ENCODE measurements around the gene TNNT1. TPM values are rescaled to one million over a fixed set of nuclear protein-coding genes. Genes with fewer than 3 reads are reported as not detected.
"Not testable (repeated sequence)": the region's sequence is repeated elsewhere in the genome, so short reads cannot be mapped to it uniquely, and the experiment has no call there.

Gene TNNT1
- polyA plus RNA-seq, 12 donors, result 436 to 957 (median 725) TPM; not detected in 1

DNA sequence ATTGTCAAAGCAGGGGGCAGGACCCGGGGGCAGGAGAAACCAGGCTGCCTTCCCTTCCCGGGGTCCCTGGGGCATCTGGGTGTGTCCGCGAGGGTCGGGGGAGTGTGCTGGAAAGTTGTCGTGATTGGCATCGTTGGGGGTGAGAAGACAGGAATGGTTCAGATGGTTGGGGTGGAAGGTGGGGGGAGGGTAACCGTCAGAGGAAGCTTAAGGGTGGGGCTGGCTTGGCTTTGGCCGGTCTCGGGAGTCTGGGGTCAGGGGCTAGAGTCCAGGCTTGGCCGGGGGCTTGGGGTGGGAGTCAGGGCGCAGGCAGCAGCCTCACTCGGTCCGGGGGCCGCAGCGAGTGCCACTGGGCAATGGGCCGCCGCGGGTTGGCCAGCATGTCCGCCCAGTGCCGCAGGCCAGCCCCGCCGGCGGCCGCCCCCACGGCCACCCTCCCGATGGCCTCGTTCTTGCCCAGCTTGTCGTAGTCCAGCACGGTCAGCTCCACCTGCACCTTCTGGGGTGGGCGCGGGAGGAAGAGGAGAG, 24.2 kb upstream of the TNNT1 start:
- no peak for DNase-seq

DNA sequence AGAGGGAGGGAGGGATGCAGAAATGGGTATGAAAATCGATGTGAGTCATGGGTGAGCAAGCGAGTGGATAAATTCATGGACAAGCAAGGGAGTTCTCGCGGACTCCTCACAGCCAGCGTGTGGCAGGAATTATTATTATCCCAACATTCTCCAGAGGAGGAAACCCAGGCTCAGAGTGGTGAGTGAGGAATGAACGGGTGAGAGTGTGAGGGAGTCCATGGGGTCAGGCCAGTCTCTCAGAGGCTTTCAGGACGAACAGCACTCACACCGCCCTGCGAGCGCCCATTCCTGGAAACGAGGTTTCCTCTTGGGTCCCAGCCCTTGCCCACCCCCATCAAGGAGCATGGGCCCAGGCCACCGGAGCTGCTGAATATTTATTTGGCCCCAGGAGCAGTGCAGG, 23.7 kb upstream of the TNNT1 start:
- no peak for DNase-seq

DNA sequence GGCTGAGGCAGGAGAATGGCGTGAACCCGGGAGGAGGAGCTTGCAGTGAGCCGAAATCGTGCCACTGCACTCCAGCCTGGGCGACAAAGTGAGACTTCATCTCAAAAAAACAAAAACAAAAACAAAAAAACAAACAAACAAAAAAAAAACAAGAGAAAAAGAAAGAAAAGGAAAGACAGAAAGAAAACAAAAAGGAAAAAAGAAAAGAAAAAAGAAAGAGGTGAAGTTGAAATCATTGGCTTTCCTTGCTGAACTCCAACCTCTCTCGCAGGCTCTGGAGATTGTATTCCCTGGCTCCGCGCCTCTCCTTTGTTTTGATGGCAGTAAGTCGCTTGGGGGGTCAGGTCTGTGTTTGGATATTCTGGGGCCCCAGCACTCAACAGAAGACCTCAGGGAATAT, 23.3 kb upstream of the TNNT1 start:
- not testable (repeated sequence) for DNase-seq

DNA sequence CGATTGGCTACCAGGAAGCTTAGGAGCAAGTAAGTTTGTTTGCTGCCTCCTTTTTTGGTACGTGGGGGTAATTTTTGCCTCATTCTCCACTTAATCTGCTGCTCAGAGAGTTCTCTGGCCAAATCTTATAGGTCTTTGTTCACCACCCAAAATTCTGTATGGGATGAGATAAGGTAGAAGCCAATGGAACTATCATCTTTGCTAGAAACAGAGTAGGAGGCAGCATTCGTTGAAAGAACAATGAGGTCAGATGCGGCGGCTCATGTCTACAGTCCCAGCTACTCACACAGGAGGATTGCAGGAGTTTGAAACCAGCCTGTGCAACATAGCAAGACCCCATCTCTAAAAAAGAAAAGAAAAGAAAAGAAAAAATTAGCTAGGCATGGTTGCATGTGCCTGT, 22.4 kb upstream of the TNNT1 start:
- no peak for DNase-seq

DNA sequence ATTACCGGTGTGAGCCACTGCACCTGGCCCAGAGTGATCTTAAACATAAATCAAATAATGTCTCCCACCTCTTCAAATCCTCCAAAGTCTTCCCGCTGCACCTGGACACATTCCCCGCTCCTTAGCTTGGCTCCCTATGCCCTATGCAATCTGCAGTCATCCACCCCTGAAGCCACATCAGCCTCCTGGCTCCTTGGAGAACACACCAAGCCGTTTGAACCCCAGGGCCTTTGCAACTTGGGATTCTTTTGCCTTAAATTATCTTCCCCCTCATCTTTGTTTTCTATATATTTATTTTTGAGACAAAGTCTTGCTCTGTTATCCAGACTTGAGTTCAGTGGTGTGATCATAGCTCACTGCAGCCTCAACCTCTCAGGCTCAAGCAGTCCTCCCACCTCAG, 20.1 kb upstream of the TNNT1 start:
- no peak for DNase-seq

DNA sequence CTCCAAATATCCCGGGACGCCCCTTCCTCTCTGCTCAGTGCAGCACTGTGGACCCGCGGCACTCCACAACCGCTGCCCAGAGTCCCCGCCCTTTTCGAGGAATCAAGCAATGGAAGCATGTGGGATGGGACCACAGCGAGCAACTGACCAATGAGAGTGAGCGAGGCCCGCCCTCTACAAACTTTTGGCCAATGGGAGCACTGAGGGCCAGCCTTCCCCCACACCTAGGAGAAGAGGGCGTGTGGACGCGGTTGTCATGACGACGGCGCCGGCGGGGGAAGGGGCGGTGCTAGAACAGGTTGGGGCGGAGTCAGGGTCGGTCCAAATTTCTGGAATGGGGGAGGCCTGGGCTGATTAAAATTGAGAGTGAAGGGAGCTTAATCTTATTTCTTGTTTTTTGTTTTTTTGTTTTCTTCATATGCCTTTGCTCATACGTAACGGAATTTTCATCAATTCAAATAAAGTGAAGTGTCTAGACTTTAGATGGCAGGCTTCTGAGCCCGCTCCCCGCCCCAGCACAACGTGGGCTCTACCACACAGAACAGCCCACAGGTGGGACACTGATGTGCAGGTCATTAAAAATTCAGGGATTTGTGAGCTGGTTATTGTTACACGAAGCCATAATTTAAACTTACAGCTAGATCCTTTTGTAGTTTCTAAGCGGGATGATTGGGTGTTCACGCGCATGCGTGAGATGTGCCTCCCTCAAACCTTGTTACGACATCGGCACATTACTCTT, 17.7 kb upstream of the TNNT1 start, which contains the start of gene DNAAF3:
Gene DNAAF3, minus strand, starts transcription at position 84 of the 739 bp plus-strand sequence. CDS start 200 bp downstream, outside the sequence.
- DNase-seq, result peak; percentile 81

DNA sequence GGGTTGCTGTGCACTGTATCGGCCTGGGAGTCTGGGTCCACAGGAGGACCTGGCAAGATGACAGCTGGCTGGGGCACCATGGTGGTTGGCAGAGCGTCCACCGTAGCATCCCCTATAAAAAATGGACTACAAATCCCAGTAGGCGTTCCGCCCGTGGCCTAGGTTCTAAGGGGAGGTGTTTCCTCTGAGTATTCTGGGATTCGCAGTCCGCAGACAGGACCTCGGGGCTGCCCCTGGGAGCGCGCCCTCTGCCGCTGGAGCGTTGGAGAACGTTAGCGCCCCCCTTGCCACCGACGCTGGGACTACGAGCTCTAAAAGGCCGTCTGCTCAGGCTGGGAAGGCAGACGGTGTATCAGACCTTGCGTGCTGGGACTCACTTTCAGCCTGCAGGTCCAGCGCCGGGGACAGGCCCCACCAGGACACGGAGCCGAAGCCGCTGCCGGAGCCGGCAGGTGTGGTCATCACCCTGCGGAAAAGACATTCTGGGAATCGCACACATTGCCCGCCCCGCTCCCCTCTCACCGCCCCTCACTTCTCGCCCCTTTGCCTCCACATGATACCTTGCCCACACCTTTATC, 17.0 kb upstream of the TNNT1 start:
- no peak for DNase-seq

DNA sequence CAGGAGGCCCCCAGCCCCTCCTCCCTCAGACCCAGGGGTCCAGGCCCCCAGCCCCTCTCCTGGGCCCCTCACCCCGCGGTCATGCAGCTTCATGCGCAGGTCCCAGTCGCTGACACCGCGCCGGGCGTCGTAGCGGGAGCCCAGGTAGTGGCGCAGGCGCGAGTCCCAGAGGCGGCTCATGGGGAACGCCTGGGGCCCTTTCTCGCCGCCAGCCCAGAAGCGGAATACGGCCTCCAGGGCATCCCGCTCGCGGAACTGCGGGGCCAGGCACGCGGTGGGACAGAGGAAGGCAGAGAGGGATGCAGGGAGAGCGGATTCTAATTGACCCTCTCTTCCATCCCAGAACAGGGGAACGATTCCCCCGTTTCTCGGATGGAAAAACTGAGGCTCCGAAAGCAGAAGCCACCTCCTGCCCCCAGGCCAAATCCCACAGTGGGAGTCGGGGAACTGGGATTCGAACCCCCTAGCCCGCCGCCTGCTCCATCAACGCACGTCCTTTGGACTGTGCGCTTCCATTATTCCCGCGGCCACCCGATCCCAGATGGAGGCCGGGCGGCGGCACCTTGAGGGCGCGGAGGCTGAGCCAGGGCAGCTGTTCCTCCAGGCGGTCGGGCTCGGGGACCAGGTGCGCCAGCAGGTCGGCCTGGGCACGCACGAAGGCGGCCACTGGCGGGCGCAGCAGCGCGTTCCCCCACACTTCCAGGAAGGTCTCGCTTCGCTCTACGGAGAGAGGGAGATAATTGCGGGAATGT, 12.7 kb upstream of the TNNT1 start:
- DNase-seq, result no peak

DNA sequence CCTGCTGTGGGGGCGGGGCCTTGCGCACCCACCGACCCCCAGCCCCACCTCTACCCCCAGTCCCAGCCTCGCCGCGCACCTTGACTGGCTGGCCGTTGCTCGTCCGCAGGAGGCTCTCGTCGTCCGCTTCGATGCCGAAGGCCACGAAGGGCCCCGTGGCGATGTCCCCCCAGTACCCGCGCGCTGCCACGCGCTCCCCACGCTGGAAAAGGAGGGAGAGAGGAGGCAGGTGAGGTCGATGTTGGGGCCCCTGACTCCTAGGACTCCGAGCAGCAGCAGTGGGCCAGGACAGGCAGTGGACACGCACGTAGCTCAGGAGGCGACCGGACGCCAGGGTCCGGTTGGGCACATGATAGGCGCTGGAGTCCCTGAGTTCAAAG, 12.0 kb upstream of the TNNT1 start:
- no peak for DNase-seq

DNA sequence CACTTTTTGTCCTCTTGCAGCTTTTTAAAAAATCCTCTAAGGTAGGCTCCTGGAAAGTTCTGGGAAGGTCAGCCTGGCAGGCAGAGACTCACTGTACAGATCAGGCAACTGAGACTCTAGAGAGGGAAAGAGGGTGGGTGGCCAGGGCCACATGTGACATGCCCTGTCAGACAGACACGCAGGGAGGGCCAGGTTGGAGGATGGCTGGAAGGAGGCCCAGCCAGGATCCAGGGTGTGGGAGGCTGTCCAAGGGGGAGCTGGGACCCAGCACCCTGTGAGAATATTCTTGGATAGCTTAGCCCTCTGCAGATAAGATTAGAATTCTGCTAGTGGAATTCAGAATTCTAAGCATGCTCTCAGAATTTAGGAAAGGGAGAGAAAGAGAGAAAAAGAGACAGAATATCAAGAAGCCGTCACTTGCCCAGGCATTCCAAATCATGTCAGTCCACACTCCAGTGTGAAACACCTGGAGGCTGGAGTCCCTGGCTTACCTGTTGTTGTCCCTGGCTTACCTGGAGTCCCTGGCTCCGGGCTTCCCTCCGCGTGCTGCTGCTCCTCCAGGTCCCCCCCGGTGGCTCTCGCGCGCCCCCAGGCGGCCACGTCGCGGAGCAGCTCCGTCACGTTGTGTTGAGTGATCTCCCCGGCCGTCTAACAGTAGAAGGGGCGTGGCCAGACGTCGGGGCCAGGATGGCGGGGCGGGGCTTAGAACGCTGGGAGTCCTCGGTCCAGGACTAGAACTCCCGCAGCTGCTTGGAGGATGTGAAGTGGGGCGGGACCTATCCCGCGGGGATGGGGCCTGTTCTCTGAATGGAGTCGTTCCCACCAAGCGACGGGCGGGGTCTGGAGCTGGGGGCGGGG, 11.4 kb upstream of the TNNT1 start:
- peak; percentile 68 for DNase-seq

DNA sequence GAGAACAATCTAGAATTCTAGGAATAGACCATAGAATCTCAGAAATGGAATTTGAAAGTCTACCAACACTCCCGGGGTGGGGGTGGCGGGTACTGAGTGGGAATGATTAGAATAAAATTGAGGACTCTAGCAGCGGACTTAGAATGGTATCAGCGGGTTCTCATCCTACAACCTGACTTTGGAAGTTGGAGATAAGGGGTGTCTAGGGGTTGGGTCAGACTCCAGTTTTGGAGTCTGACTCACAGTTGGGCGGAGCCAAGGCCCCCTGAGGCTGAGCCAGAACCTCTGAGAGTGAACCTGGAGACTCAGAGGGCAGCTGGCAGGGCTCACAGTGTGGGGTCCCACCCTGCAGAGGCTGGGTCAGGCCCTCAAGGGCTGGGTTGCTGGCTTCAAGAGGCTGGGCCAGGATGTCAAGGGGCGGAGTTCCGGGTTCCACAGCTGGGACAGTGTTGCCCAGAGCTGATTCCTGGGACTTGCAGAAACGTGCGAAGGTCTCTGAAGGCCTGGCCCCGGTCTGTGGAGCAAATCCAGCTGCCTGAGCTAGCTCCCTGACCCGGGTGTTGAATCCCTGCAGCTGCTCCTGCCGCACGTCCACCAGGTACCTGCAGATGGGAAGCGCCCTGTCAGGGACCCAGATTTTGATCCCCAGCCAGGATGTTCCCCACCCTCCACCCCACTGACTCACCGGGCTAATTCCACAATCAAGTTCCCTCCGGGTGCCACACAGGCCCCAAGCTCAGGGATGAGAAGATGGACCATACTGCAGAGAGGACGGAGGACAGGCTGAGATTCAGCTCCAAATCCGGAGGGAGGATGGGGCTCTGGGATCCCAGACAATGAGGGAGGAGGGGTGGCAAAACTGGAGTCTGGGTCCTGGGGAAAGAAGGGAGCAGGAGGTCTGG, 10.1 kb upstream of the TNNT1 start:
- DNase-seq, result no peak

DNA sequence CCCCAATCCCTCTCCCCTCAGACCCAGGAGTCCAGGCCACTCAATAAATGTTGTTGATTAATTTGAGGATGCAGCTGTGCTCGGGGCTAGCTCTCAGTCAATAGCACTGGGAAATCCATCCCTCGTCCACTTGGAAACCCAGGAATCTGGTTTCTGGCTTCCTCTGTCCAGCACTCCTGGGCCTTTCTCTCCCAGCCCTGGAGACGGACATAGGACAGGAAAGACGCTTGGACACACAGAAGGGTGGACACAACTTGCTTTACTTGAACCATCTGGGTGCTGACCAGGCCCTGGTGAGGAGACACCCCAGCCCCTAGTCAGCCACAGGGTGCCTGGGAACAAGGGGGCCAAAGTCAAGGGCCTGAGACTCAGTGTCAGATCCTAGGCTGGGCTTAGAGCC, 9.4 kb upstream of the TNNT1 start:
- DNase-seq, result no peak

DNA sequence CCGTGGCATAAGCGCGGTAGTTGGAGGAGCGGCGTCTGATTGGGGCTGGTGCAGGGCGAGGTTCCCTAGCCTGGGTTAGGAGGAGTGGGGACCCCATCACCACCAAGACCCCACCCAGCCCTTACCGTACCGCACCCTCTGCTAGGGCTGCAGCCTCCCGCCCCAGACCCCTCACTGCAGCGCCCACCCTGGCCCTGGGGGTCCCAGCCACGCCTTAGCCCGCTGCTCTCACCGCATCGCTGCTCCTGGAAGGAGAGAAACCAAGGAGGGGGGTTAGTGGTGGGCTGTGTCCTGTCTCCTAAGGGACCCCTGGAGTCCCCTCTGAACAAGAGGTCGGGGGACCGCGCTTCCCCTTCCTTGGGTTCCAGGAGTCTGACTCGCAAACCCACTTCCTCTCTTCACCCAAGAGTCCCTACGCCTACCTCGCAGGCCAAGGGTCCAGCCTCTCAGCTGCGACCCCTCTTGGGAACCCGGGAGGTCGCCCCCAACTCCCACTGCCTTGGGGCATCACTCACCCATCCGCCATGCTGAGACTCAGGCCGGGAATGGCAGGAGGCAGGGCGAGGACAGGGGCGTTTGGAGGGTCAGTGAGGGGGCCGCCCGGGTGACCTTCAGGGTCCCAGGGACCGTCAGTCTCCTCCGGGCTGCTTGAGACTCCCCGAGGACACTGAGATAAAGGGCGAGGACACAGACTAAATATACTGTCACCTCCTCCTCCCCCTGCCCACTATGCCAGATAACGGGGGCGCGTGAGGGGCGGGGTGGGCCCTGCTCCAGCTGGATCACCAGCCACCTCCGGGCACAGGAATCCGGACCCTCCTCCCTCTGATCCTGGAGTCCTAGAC, 8.3 kb upstream of the TNNT1 start, which contains the start of gene TNNI3:
Gene TNNI3, minus strand, starts transcription at position 669 of the 845 bp plus-strand sequence. Its CDS starts 143 bp downstream, at position 526.
- DNase-seq, result no peak

DNA sequence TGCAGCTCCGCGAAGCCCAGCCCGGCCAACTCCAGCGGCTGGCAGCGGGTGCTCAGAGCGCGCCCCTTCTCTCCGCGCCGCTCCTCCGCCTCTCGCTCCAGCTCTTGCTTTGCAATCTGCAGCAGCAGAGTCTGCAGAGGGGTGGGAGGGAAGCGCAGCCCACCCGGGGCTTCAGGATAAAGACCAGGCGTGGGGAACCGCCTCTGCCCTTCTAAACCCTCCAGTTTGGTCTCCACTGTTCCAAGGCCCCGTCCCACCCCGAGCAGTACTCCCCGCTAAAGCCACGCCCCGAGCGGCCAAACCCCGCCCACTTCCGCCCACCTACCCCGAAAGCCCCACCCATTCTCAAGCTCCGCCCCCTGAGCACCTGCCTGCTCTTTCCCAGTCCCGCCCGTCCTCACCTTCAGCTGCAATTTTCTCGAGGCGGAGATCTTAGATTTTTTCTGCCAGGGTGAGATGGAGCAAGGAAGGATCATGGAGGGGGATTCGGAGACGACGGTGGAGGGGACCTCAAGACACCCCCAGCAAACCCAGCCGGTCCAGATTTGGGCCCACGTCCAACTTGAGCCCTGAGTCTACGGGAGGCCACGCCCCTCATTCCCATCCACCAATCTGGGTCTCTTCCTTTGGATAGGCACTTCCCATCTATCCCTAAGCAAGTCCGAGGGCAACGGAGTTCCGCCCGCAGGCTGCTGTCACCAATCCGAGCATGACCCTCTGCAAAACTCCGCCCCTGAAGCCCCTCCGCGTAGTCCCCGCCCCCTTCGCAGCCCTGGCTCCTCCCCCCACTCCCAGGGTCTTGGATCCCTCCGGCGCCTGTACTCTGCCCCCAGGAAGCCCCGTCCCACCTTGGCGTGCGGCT, 7.4 kb upstream of the TNNT1 start:
- no peak for DNase-seq

DNA sequence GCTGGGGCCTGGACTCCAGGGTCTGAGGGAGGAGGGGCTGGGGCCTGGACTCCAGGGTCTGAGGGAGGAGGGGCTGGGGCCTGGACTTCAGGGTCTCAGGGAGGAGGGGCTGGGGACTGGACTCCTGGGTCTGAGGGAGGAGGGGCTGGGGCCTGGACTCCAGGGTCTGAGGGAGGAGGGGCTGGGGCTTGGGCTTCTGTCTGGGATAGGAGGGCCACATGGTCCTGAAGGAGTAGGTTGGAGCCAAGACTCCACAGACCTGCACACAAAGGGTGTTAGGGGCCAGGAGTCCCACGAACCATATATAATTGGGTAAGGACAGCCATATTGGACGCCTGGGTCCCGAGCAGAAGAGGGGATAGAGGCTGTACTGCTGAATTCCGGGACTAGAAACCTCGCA, 6.8 kb upstream of the TNNT1 start:
- DNase-seq, result not testable (repeated sequence)

DNA sequence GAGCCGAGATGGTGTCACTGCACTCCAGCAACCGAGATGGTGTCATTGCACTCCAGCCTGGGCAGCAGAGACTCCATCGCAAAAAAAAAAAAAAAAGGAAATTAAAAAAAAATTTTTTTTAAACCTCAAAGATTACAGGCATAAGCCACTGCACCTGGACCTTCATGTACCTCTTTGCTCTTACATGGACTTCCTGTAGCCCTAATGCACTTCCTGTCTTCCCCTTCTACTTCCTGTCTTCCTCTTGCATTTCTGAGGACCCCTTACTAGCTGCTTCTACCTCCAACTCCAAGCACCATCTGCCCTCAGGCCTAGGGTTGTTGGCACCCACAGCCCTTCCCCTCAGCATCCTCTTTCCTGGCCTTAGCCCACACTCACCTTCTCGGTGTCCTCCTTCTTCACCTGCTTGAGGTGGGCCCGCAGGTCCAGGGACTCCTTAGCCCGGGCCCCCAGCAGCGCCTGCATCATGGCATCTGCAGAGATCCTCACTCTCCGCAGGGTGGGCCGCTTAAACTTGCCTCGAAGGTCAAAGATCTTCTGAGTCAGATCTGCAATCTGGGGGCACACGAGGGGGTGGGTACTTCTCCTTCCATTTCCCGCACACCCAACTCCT, 4.8 kb upstream of the TNNT1 start:
- no peak for DNase-seq

DNA sequence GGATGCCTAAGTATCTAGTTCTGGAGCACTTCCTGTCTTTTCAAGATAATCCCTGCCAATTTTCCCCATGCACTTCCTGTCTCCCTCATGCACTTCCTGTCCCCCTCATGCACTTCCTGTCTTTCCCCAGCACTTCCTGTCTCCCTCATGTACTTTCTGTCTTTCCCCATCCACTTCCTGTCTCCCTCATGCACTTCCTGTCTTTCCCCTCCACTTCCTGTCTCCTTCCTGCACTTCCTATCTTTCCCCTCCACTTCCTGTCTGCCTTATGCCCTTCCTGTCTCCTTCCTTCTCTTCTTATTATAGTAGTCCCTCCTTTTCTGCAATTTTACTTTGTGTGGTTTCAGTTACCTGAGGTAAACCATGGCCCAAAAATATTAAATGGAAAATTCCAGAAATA, 3.0 kb upstream of the TNNT1 start:
- DNase-seq, result no peak

Data from muscle of arm (tissue), 12 donors.